Measurements from ENCODE around the gene RETREG2. TPM values are rescaled to one million over a fixed set of nuclear protein-coding genes. Genes with fewer than 3 reads are reported as not detected.
A peak's percentile ranks its signal among the peaks of the same experiment; 100 is the strongest.

RETREG2 gene
- total RNA-seq, 1 donor from 2014 or later: 32.9 TPM

DNA sequence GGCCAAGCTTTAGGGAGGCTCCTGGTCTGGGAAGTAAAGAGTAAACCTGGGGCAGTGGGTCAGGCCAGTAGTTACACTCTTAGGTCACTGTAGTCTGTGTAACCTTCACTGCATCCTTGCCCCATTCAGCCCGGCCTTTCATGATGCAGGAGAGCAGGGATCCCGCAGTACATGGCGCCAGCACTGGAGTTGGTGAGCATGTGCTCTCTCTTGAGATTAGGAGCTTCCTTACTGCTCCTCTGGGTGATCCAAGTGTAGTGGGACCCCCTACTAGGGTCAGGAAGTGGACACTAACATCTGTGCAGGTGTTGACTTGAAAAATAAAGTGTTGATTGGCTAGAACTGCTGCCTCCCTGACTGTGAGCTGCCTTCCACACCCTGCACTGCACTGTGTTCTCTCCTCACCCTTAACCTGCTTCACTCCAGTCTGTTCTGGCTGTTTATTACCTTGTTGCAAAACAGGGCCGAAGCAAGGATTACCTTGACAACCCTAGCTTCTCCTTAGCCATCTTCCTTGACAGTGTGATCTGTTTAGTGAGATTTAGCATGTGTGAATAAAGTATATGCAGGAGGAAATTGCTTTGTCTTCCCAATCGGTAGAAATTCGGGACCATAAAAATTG is 5.2 kb downstream of the RETREG2 start:
- H3K27me3 ChIP-seq: no peaks in the 10 kb centered on the region
- no peak overlapping the region for H3K27ac Mint-ChIP-seq
- peaks cover 20% of the 10 kb centered on the region for H3K36me3 Mint-ChIP-seq
- H3K4me1 Mint-ChIP-seq: peaks cover 12% of the 10 kb centered on the region
- peaks cover 7% of the 10 kb centered on the region for H3K27me3 Mint-ChIP-seq (ENCODE audit: insufficient read depth, low read depth)
- no peaks in the 10 kb centered on the region for H3K9me3 Mint-ChIP-seq
- peaks cover 7% of the 10 kb centered on the region for H3K4me1 ChIP-seq
- peaks cover 5% of the 10 kb centered on the region for H3F3A ChIP-seq (ENCODE audit: low read depth)
- no peak overlapping the region for H3K9ac ChIP-seq
- H3K4me3 Mint-ChIP-seq: peak overlapping the region; percentile 47
- H2AFZ ChIP-seq (replicated peaks): no peak overlapping the region
- H3K9me3 ChIP-seq (ENCODE audit: low read depth): no peaks in the 10 kb centered on the region
- H3K79me2 ChIP-seq (ENCODE audit: low read depth): peaks cover 15% of the 10 kb centered on the region
- no peak overlapping the region for H3K4me2 ChIP-seq
- H3K36me3 ChIP-seq: no peaks in the 10 kb centered on the region
- H4K20me1 ChIP-seq (ENCODE audit: low read depth): peaks cover 11% of the 10 kb centered on the region
- H3K4me3 ChIP-seq: no peak overlapping the region
- no peak overlapping the region for H3K27ac ChIP-seq
- DNase-seq (ENCODE audit: low spot score): no peak
- no peak for TF ChIP-seq EZH2phosphoT487 (IDR thresholded peaks at IDR 0.05)

DNA sequence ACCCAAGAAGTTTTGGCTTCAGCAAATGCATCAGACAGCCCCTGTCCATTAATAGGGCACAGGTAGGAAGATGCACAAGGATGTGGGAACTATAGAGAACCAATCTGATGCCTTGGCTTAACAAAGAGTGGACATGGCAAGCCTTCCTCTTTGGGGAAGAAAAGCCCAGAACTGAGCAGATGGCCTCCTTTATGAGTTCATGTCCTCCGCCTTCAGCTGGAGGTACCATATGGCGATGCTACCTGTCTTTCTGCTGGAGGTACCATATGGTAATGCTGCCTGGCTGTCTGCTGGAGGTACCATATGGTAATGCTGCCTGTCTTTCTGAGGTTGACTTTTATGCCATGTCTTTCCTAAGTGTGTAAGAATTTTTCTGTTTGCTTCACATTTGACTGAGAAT is 6.0 kb downstream of the RETREG2 start:
- peaks cover 5% of the 10 kb centered on the region for H3F3A ChIP-seq (ENCODE audit: low read depth)
- H4K20me1 ChIP-seq (ENCODE audit: low read depth): peaks cover 6% of the 10 kb centered on the region
- H3K9me3 Mint-ChIP-seq: no peaks in the 10 kb centered on the region
- no peak overlapping the region for H3K4me3 Mint-ChIP-seq
- no peaks in the 10 kb centered on the region for H3K27me3 ChIP-seq
- no peak overlapping the region for H3K27ac ChIP-seq
- H3K36me3 ChIP-seq: no peaks in the 10 kb centered on the region
- peaks cover 2% of the 10 kb centered on the region for H3K4me1 ChIP-seq
- H3K4me2 ChIP-seq: no peak overlapping the region
- H3K79me2 ChIP-seq (ENCODE audit: low read depth): peaks cover 7% of the 10 kb centered on the region
- H2AFZ ChIP-seq (replicated peaks): no peak overlapping the region
- H3K27me3 Mint-ChIP-seq (ENCODE audit: insufficient read depth, low read depth): peaks cover 7% of the 10 kb centered on the region
- TF ChIP-seq EZH2 (IDR thresholded peaks at IDR 0.05) (no peak), EZH2phosphoT487 (IDR thresholded peaks at IDR 0.05) (no peak)
- TF ChIP-seq, protein P1, sequence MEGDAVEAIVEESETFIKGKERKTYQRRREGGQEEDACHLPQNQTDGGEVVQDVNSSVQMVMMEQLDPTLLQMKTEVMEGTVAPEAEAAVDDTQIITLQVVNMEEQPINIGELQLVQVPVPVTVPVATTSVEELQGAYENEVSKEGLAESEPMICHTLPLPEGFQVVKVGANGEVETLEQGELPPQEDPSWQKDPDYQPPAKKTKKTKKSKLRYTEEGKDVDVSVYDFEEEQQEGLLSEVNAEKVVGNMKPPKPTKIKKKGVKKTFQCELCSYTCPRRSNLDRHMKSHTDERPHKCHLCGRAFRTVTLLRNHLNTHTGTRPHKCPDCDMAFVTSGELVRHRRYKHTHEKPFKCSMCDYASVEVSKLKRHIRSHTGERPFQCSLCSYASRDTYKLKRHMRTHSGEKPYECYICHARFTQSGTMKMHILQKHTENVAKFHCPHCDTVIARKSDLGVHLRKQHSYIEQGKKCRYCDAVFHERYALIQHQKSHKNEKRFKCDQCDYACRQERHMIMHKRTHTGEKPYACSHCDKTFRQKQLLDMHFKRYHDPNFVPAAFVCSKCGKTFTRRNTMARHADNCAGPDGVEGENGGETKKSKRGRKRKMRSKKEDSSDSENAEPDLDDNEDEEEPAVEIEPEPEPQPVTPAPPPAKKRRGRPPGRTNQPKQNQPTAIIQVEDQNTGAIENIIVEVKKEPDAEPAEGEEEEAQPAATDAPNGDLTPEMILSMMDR (IDR thresholded peaks at IDR 0.05): no peak
- no peak overlapping the region for H3K4me3 ChIP-seq
- no peaks in the 10 kb centered on the region for H3K9me3 ChIP-seq (ENCODE audit: low read depth)
- H3K27ac Mint-ChIP-seq: no peak overlapping the region
- DNase-seq (ENCODE audit: low spot score): no peak
- H3K36me3 Mint-ChIP-seq: peaks cover 20% of the 10 kb centered on the region
- no peak overlapping the region for H3K9ac ChIP-seq
- peaks cover 8% of the 10 kb centered on the region for H3K4me1 Mint-ChIP-seq

DNA sequence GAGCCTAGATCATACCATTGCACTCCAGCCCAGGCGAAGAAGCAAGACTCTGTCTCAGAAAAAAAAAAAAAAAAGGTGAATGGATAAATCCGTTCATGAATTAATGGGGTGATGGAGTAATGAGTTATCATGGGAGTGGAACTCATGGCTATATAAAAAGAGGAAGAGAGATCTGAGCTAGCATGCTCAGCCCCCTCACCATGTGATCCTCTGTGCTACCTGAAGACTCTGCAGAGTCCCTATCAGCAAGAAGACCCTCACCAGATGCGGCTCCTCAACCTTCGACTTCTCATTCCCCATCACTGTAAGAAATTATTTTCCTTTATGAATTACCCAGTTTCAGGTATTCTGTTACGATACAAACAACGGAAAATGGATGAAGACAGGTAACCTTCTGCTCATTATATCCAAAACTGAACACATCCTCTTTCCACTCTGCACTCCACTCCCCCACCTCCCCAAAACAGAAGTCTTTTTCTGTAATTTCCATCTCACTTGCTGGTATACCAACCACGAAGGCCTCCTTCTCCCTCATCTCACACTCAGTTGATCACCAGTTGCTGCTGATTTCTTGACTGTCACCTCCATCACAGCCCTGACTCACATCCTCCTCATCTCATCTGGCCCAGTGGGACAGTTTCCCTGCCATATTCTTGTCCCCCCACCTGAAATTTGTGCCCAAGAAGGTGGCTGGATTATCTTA is 8.8 kb downstream of the RETREG2 start:
- no peaks in the 10 kb centered on the region for H3K27me3 ChIP-seq
- peaks cover 5% of the 10 kb centered on the region for H3F3A ChIP-seq (ENCODE audit: low read depth)
- no peaks in the 10 kb centered on the region for H3K9me3 Mint-ChIP-seq
- H3K4me3 Mint-ChIP-seq: no peak overlapping the region
- no peaks in the 10 kb centered on the region for H3K36me3 ChIP-seq
- H3K4me2 ChIP-seq: no peak overlapping the region
- no peaks in the 10 kb centered on the region for H4K20me1 ChIP-seq (ENCODE audit: low read depth)
- no peak for TF ChIP-seq EZH2 (IDR thresholded peaks at IDR 0.05)
- TF ChIP-seq, protein P1 (IDR thresholded peaks at IDR 0.05): no peak
- no peak for TF ChIP-seq EZH2phosphoT487 (IDR thresholded peaks at IDR 0.05)
- H3K79me2 ChIP-seq (ENCODE audit: low read depth): no peaks in the 10 kb centered on the region
- H3K4me1 Mint-ChIP-seq: no peaks in the 10 kb centered on the region
- H3K27ac ChIP-seq: no peak overlapping the region
- no peaks in the 10 kb centered on the region for H3K4me1 ChIP-seq
- H3K27ac Mint-ChIP-seq: no peak overlapping the region
- DNase-seq (ENCODE audit: low spot score): no peak
- H3K36me3 Mint-ChIP-seq: peaks cover 6% of the 10 kb centered on the region
- H3K27me3 Mint-ChIP-seq (ENCODE audit: insufficient read depth, low read depth): peaks cover 6% of the 10 kb centered on the region
- no peak overlapping the region for H3K4me3 ChIP-seq
- H3K9me3 ChIP-seq (ENCODE audit: low read depth): no peaks in the 10 kb centered on the region
- no peak overlapping the region for H3K9ac ChIP-seq
- H2AFZ ChIP-seq (replicated peaks): no peak overlapping the region

DNA sequence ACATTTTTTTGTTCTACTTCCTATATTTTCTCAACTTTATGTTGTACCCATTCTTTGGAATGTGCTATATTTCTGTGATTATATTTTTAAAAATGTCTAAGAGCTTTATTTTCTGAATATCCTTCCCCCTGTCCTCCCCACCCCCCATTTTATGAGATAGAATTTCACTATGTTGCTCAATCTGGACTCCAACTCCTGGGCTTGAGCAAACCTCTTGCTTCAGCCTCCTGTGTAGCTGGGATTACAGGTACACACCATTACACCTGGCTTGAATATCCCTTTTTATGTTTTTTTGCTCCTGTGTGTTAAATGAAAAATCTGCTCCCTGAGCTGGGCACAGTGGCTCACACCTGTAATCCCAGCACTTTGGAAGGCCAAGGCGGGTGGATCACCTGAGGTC is 19.3 kb downstream of the RETREG2 start:
- Histone ChIP-seq H3K27ac (no peak overlapping the region), H3K9ac (no peak overlapping the region), H3F3A (ENCODE audit: low read depth) (no peaks in the 10 kb centered on the region), H3K4me3 (no peak overlapping the region), H3K79me2 (ENCODE audit: low read depth) (no peaks in the 10 kb centered on the region), H3K4me1 (no peaks in the 10 kb centered on the region), H3K27me3 (no peaks in the 10 kb centered on the region), H4K20me1 (ENCODE audit: low read depth) (no peaks in the 10 kb centered on the region), H3K9me3 (ENCODE audit: low read depth) (no peaks in the 10 kb centered on the region), H3K4me2 (no peak overlapping the region), H3K36me3 (no peaks in the 10 kb centered on the region), H2AFZ (replicated peaks) (no peak overlapping the region)
- no peak for DNase-seq (ENCODE audit: low spot score)
- Mint-ChIP-seq H3K4me3 (no peak overlapping the region), H3K27ac (peak overlapping the region; percentile 11), H3K4me1 (peaks cover 14% of the 10 kb centered on the region), H3K9me3 (peaks cover 8% of the 10 kb centered on the region), H3K36me3 (no peaks in the 10 kb centered on the region), H3K27me3 (ENCODE audit: insufficient read depth, low read depth) (no peaks in the 10 kb centered on the region)
- TF ChIP-seq EZH2phosphoT487 (IDR thresholded peaks at IDR 0.05) (no peak), EZH2 (IDR thresholded peaks at IDR 0.05) (no peak)
- TF ChIP-seq, protein P1 (IDR thresholded peaks at IDR 0.05): no peak

All from neural progenitor cell (in vitro differentiated cells).